Breast epithelium (tissue), 3 donors: ENCODE data around the gene GLYATL2.

Experiments
- POLR2A ChIP-seq: fragments of 450-650 bp; IDR thresholded peaks from one replicate; pipeline ENCODE4 v1.6.1; 2016; ENCODE audit warnings: antibody characterized with exemption, mild to moderate bottlenecking, moderate library complexity
- POLR2AphosphoS5 ChIP-seq, 3 donors: sonication (generic); formaldehyde crosslinking; IDR thresholded peaks; one replicate each; pipeline ENCODE4 v1.6.1; 2017; ENCODE audit warnings: antibody characterized with exemption in 3 of 3
- TF ChIP-seq, protein P1 (sequence below), 3 donors: fragments of 450-650 bp; IDR thresholded peaks; one replicate each; pipeline ENCODE4 v1.5.1; 2016 to 2017; ENCODE audit warnings: antibody characterized with exemption in 3 of 3, mild to moderate bottlenecking in 3 of 3, moderate library complexity in 3 of 3

DNA sequence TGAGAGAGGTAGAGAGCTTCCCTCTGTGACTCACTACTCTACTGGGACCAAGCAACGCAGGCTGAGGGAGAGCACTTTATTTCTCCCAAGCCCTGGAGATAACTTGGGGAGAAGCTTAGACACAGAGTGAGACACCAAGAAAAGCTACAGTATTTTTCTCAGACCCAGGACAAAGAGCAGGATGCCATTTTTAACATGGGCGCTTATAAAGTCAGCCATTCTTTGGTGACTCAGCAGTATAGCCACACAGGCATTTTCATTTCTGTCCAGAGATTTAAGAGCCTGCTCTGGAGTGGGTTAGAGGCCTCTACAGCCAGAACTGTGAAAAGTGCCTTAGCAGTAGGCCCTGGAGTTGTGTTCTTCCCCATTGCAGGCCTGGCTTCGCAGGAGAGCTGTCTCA is 57.8 kb downstream of the GLYATL2 start:
- TF ChIP-seq, protein P1, sequence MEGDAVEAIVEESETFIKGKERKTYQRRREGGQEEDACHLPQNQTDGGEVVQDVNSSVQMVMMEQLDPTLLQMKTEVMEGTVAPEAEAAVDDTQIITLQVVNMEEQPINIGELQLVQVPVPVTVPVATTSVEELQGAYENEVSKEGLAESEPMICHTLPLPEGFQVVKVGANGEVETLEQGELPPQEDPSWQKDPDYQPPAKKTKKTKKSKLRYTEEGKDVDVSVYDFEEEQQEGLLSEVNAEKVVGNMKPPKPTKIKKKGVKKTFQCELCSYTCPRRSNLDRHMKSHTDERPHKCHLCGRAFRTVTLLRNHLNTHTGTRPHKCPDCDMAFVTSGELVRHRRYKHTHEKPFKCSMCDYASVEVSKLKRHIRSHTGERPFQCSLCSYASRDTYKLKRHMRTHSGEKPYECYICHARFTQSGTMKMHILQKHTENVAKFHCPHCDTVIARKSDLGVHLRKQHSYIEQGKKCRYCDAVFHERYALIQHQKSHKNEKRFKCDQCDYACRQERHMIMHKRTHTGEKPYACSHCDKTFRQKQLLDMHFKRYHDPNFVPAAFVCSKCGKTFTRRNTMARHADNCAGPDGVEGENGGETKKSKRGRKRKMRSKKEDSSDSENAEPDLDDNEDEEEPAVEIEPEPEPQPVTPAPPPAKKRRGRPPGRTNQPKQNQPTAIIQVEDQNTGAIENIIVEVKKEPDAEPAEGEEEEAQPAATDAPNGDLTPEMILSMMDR (IDR thresholded peaks at IDR 0.05): no peak
- TF ChIP-seq POLR2A (no peak), POLR2AphosphoS5 (IDR thresholded peaks at IDR 0.05) (no peak)
